ES-I3 (cell line): ENCODE measurements around the gene ITGAX.

Source experiments
- H3K36me3 ChIP-seq: 2 replicates; pipeline ENCODE4 v1.6.1; 2013; ENCODE audit warnings: mild to moderate bottlenecking, low read length, control low read depth, moderate library complexity; ENCODE audit not compliant: insufficient read depth
- H3K4me1 ChIP-seq: 2 replicates; pipeline ENCODE4 v1.6.1; 2013; ENCODE audit warnings: mild to moderate bottlenecking, control low read depth, low read length; ENCODE audit not compliant: insufficient read depth
- H3K9ac ChIP-seq: 2 replicates; pipeline ENCODE4 v1.6.1; 2013; ENCODE audit warnings: low read depth, mild to moderate bottlenecking, low read length, moderate library complexity
- H3K9me3 ChIP-seq: 2 replicates; pipeline ENCODE4 v1.6.1; 2013; ENCODE audit warnings: mild to moderate bottlenecking, low read length, moderate library complexity; ENCODE audit not compliant: control insufficient read depth, insufficient read depth

The ITGAX gene

GRCh38 chr16:31375231-31375630 is 20.3 kb downstream of the ITGAX start:
- H3K4me1 ChIP-seq, result no peaks in the 10 kb centered on the region
- H3K9me3 ChIP-seq, result no peaks in the 10 kb centered on the region
- no peaks in the 10 kb centered on the region for H3K36me3 ChIP-seq
- H3K9ac ChIP-seq, result no peak overlapping the region

DNA sequence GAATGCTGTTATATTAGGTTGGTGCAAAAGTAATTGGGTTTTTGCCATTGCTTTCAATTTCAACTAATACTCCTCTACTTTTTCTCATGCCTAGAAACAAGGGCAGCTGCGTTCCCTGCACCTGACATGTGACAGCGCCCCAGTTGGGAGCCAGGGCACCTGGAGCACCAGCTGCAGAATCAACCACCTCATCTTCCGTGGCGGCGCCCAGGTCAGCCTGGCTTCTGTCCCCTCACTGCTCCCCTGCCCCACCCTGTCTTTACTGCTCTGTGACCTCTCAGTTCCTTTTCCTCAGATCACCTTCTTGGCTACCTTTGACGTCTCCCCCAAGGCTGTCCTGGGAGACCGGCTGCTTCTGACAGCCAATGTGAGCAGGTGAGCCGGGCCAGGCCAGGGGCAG is 21.7 kb downstream of the ITGAX start:
- H3K9me3 ChIP-seq, result no peaks in the 10 kb centered on the region
- no peaks in the 10 kb centered on the region for H3K4me1 ChIP-seq
- H3K36me3 ChIP-seq, result no peaks in the 10 kb centered on the region
- H3K9ac ChIP-seq, result no peak overlapping the region

DNA sequence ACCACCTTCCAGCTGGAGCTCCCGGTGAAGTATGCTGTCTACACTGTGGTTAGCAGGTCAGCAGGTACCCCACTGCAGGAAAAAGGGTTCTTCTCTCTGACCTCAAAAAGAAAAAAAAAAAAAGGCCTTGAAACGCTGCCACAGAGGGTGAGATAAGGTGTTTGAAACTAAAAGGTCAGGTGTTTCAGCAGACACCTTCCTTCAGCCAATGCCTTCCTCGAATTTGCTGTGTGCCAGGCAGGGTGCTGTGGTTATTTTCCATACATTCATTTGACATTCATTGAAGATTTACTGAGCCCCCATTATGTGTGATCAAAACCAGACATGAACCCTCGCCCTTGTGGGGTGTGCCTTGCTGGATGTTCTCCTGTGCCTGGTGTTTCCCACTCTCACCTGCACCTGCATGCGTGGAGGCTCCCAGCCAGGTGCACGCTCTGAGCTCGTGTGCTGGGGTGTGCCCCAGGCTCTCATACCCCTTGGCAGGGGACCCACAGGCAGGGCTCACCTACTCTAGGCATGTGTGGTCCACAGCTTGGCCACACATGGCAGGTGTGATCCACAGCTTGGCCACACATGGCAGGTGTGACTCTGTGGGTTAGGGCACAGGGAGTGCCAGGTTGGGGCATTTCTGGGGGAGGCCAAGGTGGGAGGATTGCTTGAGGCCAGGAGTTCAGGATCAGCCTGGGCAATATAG is 22.4 kb downstream of the ITGAX start:
- no peaks in the 10 kb centered on the region for H3K36me3 ChIP-seq
- no peak overlapping the region for H3K9ac ChIP-seq
- H3K9me3 ChIP-seq, result no peaks in the 10 kb centered on the region
- peaks cover 1% of the 10 kb centered on the region; the same call in 1 of the 2 replicates for H3K4me1 ChIP-seq

DNA sequence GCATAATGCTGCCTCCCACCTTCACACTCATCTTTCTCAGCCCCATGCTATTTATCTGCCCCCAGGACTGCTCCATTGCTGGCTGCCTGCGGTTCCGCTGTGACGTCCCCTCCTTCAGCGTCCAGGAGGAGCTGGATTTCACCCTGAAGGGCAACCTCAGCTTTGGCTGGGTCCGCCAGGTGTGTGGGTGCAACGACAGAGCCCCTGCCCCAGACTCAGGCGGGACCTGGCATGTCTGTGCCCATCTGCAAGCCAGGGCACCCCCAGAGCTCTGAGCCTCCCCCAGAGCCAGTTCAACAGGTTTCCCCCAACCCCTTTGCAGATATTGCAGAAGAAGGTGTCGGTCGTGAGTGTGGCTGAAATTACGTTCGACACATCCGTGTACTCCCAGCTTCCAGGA is 25.2 kb downstream of the ITGAX start:
- H3K4me1 ChIP-seq, result peaks cover 2% of the 10 kb centered on the region; the same call in 1 of the 2 replicates
- no peak overlapping the region for H3K9ac ChIP-seq
- no peaks in the 10 kb centered on the region for H3K36me3 ChIP-seq
- H3K9me3 ChIP-seq, result no peaks in the 10 kb centered on the region

GRCh38 chr16:31382485-31383161 is 27.6 kb downstream of the ITGAX start:
- H3K9me3 ChIP-seq, result no peaks in the 10 kb centered on the region
- H3K9ac ChIP-seq, result no peak overlapping the region
- H3K4me1 ChIP-seq, result peaks cover 6% of the 10 kb centered on the region; the same call in 1 of the 2 replicates
- H3K36me3 ChIP-seq, result no peaks in the 10 kb centered on the region

- Histone ChIP-seq H3K9ac (no peak overlapping the region), H3K36me3 (no peaks in the 10 kb centered on the region), H3K4me1 (peaks cover 6% of the 10 kb centered on the region; the same call in 1 of the 2 replicates), H3K9me3 (no peaks in the 10 kb centered on the region)
Measured at GRCh38 chr16:31385680-31386079, 30.7 kb downstream of the ITGAX start.

DNA sequence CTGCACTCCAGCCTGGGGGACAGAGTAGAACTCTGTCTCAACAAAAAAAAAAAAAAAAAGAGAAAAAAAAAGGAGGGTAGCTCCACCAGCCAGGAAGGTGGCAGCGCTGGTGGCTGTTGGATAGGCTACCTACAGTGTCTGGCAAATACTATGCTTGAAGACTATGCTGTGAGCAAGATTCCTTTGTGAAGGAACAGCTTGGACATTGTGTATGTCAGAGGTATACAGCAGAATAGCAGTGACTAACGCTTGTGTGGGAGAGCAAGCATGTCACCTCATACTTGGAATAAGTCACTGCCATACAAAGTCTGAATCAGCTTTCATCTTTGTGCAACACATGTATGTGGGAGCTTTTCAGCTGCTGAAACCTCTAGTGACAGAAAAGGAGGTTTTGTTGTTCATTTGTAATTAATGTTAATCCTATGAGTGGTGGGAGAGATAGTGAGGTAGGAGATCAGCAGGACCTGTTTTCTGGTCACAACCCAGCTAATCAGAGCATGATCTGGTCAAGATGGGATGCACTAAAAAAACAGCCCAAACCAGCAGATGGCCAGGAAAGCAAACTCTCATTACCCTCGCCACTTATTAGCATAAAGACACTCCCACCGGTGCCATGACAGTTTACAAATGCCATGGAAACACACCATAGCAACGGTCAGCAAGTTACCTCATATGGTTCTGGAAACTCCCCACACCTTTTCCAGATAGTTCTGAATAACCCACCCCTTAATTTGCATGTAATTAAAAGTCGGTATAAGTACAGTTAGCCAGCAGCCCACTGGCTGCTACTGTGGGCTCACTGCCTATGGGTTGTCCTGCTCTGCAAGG is 31.4 kb downstream of the ITGAX start:
- no peaks in the 10 kb centered on the region for H3K36me3 ChIP-seq
- H3K9ac ChIP-seq, result no peak overlapping the region
- no peaks in the 10 kb centered on the region for H3K9me3 ChIP-seq
- peaks cover 6% of the 10 kb centered on the region; the same call in 1 of the 2 replicates for H3K4me1 ChIP-seq

GRCh38 chr16:31388535-31388934 is 33.6 kb downstream of the ITGAX start:
- no peaks in the 10 kb centered on the region for H3K36me3 ChIP-seq
- H3K9ac ChIP-seq, result no peak overlapping the region
- H3K9me3 ChIP-seq, result no peaks in the 10 kb centered on the region
- peaks cover 6% of the 10 kb centered on the region; the same call in 1 of the 2 replicates for H3K4me1 ChIP-seq

GRCh38 chr16:31390504-31391041 is 35.6 kb downstream of the ITGAX start:
- peaks cover 4% of the 10 kb centered on the region; the same call in 1 of the 2 replicates for H3K4me1 ChIP-seq
- no peak overlapping the region for H3K9ac ChIP-seq
- no peaks in the 10 kb centered on the region for H3K36me3 ChIP-seq
- H3K9me3 ChIP-seq, result no peaks in the 10 kb centered on the region

GRCh38 chr16:31393056-31393455 is 38.1 kb downstream of the ITGAX start, which contains the start of gene ITGAD:
Gene ITGAD, plus strand, starts transcription at chr16:31393335. Its CDS starts 26 bp downstream, at chr16:31393361.
- Histone ChIP-seq H3K9ac (no peak within 1 kb of the TSS), H3K9me3 (no peaks in the 10 kb centered on the region), H3K36me3 (no peaks in the 10 kb centered on the region), H3K4me1 (peaks cover 5% of the 10 kb centered on the region; the same call in 1 of the 2 replicates)

GRCh38 chr16:31395647-31396046 is 40.7 kb downstream of the ITGAX start:
- H3K4me1 ChIP-seq, result peaks cover 5% of the 10 kb centered on the region; the same call in 1 of the 2 replicates
- no peaks in the 10 kb centered on the region for H3K36me3 ChIP-seq
- H3K9me3 ChIP-seq, result no peaks in the 10 kb centered on the region; the same call in 1 of the 2 replicates
- no peak overlapping the region for H3K9ac ChIP-seq

DNA sequence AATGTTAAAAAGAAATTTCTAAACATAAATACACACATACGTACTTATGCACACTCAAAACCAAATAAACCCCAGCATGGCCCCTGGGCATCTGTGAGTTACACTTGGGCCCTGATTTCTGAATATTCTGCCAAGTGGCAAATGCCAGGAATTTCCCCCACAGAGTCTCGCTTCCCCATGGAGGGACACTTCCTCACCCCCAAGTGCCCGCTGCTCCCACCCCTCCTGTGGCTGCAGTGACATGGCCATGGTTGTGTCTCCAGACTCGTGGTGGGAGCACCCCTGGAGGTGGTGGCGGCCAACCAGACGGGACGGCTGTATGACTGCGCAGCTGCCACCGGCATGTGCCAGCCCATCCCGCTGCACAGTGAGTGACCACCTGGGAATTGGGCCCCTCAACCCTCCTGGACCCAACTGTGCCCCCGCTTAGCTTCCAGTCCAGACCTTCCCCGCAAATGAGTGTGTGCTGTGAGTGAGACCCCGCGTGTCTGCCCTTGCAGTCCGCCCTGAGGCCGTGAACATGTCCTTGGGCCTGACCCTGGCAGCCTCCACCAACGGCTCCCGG is 42.2 kb downstream of the ITGAX start:
- no peaks in the 10 kb centered on the region for H3K36me3 ChIP-seq
- no peak overlapping the region for H3K9ac ChIP-seq
- peaks cover 5% of the 10 kb centered on the region; the same call in 1 of the 2 replicates for H3K4me1 ChIP-seq
- no peaks in the 10 kb centered on the region; the same call in 1 of the 2 replicates for H3K9me3 ChIP-seq

GRCh38 chr16:31397701-31398100 is 42.7 kb downstream of the ITGAX start:
- no peak overlapping the region for H3K9ac ChIP-seq
- H3K9me3 ChIP-seq, result no peaks in the 10 kb centered on the region; the same call in 1 of the 2 replicates
- H3K4me1 ChIP-seq, result peaks cover 5% of the 10 kb centered on the region; the same call in 1 of the 2 replicates
- no peaks in the 10 kb centered on the region for H3K36me3 ChIP-seq

GRCh38 chr16:31400191-31400590 is 45.2 kb downstream of the ITGAX start:
- Histone ChIP-seq H3K9me3 (no peaks in the 10 kb centered on the region; the same call in 1 of the 2 replicates), H3K4me1 (peaks cover 2% of the 10 kb centered on the region; the same call in 1 of the 2 replicates), H3K9ac (no peak overlapping the region), H3K36me3 (no peaks in the 10 kb centered on the region)
